ENCODE data around the gene IL17B. TPM values are rescaled to one million over a fixed set of nuclear protein-coding genes. Genes with fewer than 3 reads are reported as not detected.

The IL17B gene
- polyA plus RNA-seq, 1 experiment = 0.24 TPM

GRCh38 chr5:149379818-149380374 lies 804 bp upstream of the IL17B start:
- TF ChIP-seq CTCF (IDR thresholded peaks at IDR 0.05; ENCODE audit: low read depth, low read length) = no peak
- DNase-seq (ENCODE audit: low read depth, low spot score) = no peak
- Histone ChIP-seq H3K27ac (ENCODE audit: low read depth, low read length) (no peak overlapping the region), H3K4me3 (ENCODE audit: low read depth, low read length) (no peak overlapping the region), H3K27me3 (ENCODE audit: control insufficient read depth, insufficient read depth, low read length) (no peaks in the 10 kb centered on the region), H3K9me3 (ENCODE audit: control insufficient read depth, insufficient read depth, low read length) (no peaks in the 10 kb centered on the region)
- ChIA-PET CTCF (interaction anchor here (0.7 to 3.9 kb wide), 8 partner anchors 8 to 238 kb away, joined by 3 to 41 read pairs (median 6); no protein-coding TSS in a partner anchor), POLR2A (interaction anchor here (0.5 kb wide), 1 partner anchor 8 kb away, joined by 6 read pairs; no protein-coding TSS in a partner anchor)

- no peak overlapping the region for H3K27ac ChIP-seq (ENCODE audit: low read depth, low read length)
- no peak for DNase-seq (ENCODE audit: low read depth, low spot score)
- H3K9me3 ChIP-seq (ENCODE audit: control insufficient read depth, insufficient read depth, low read length) = no peaks in the 10 kb centered on the region
- POLR2A ChIA-PET = interaction anchor here (1.0 kb wide), 1 partner anchor 48 kb away, joined by 3 read pairs; no protein-coding TSS in a partner anchor
- no peaks in the 10 kb centered on the region for H3K27me3 ChIP-seq (ENCODE audit: control insufficient read depth, insufficient read depth, low read length)
- CTCF ChIA-PET = interaction anchor here (1.9 to 2.4 kb wide), 2 partner anchors 10 to 56 kb away, joined by 15 to 16 read pairs; no protein-coding TSS in a partner anchor
- no peak for TF ChIP-seq CTCF (IDR thresholded peaks at IDR 0.05; ENCODE audit: low read depth, low read length)
- H3K4me3 ChIP-seq (ENCODE audit: low read depth, low read length) = no peak overlapping the region
Observed at GRCh38 chr5:149378241-149378820, 761 bp downstream of the IL17B start.

- DNase-seq (ENCODE audit: low read depth, low spot score) = no peak
- ChIA-PET CTCF (interaction anchor here (0.6 to 2.6 kb wide), 5 partner anchors 10 to 188 kb away, joined by 3 to 17 read pairs (median 3); no protein-coding TSS in a partner anchor), POLR2A (interaction anchor here (1.5 kb wide), 1 partner anchor 57 kb away, joined by 5 read pairs; no protein-coding TSS in a partner anchor)
- Histone ChIP-seq H3K27me3 (ENCODE audit: control insufficient read depth, insufficient read depth, low read length) (no peaks in the 10 kb centered on the region), H3K27ac (ENCODE audit: low read depth, low read length) (no peak overlapping the region), H3K9me3 (ENCODE audit: control insufficient read depth, insufficient read depth, low read length) (no peaks in the 10 kb centered on the region), H3K4me3 (ENCODE audit: low read depth, low read length) (no peak overlapping the region)
- TF ChIP-seq CTCF (IDR thresholded peaks at IDR 0.05; ENCODE audit: low read depth, low read length) = no peak
Observed at GRCh38 chr5:149376711-149377447, 2.2 kb downstream of the IL17B start.

GRCh38 chr5:149376104-149376503 lies 3.0 kb downstream of the IL17B start:
- DNase-seq (ENCODE audit: low read depth, low spot score) = no peak
- TF ChIP-seq CTCF (IDR thresholded peaks at IDR 0.05; ENCODE audit: low read depth, low read length) = no peak
- H3K27ac ChIP-seq (ENCODE audit: low read depth, low read length) = no peak overlapping the region
- no peaks in the 10 kb centered on the region for H3K9me3 ChIP-seq (ENCODE audit: control insufficient read depth, insufficient read depth, low read length)
- no peak overlapping the region for H3K4me3 ChIP-seq (ENCODE audit: low read depth, low read length)
- CTCF ChIA-PET = interaction anchor here (0.6 to 2.6 kb wide), 5 partner anchors 9 to 189 kb away, joined by 3 to 17 read pairs (median 7); no protein-coding TSS in a partner anchor
- no peaks in the 10 kb centered on the region for H3K27me3 ChIP-seq (ENCODE audit: control insufficient read depth, insufficient read depth, low read length)
- POLR2A ChIA-PET = interaction anchor here (0.6 to 1.5 kb wide), 2 partner anchors 58 to 111 kb away, joined by 3 to 5 read pairs; no protein-coding TSS in a partner anchor
